RPMI8226 (cell line): ENCODE results near the gene ZNF426.

Source experiments
- DNase-seq: peaks from one replicate; pipeline ENCODE4 v3.0.0-alpha.2; 2015

ZNF426 gene

GRCh38 chr19:9494096-9494495, 44.3 kb downstream of the ZNF426 start:
- no peak for DNase-seq

DNA sequence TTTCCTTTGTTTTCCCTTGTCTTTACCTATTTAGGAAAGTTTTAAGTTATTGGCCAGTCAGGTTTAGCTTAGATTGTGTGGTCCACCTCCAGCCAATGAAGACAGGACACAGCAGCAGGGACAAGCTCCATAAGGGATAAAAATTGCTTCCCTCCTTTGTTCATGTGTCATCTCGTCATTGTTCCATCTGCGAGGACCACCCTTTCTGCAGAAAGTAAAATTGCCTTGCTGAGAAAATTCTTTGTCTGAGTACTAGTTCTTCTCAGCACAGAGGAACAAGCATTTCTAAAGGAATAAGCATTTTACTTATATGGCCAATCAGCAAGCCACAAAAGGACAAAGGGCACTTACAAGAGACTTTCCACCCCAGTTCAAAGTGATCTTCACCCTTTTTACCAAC, 51.4 kb downstream of the ZNF426 start:
- no peak for DNase-seq

DNA sequence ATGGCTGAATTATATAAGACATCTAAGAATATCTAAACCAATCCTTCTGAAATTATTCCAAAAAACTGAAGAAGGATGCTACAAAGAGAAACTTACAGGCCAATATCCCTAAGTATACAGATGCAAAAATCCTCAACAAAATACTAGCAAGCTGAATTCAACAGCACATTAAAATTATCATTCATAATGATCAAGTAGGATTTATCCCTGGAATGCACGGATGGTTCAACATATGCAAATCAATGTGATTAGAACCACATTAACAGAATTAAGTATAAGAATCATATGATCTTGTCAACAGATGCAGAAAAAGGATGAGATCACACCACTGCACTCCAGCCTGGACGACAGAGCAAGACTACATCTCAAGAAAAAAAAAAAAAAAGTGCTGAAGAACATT, 53.3 kb downstream of the ZNF426 start:
- DNase-seq, result no peak

DNA sequence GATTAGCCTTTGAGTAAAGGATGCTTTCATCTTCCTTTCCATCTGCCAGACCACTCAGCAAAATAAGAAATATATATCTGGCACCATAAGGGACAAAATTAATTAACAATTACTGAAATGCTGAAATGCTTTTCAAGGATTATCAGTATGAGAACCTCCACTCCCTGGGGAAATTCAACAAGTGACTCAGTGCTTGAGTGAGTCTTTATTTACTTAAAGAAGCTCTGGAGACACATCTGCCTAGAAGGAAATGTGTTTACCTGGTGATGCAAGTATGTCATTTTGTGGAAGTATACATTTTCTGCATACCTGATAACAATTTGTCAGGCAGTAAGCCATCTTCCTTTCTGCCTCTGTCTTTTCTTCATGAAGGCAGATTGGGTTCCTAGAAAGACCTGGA, 63.5 kb downstream of the ZNF426 start:
- DNase-seq, result no peak
